PFSK-1 (cell line): ENCODE data around the gene CRISPLD2.

ENCODE experiments used
- REST ChIP-seq, 2 experiments: IDR thresholded peaks; 2 replicates each; pipeline versions ENCODE4 v1.6.1 to v1.8.0; 2011 to 2012; ENCODE audit warnings: low read depth in 2 of 2, low read length in 2 of 2, control low read depth in 1 of 2, inconsistent platforms in 1 of 2, mild to moderate bottlenecking in 1 of 2, moderate library complexity in 1 of 2; ENCODE audit not compliant: insufficient read depth in 1 of 2
- TAF1 ChIP-seq: IDR thresholded peaks from 2 replicates; pipeline ENCODE4 v1.6.1; 2012; ENCODE audit warnings: low read length, control low read depth, borderline replicate concordance; ENCODE audit not compliant: insufficient read depth

- TF ChIP-seq REST (IDR thresholded peaks at IDR 0.05; ENCODE audit: insufficient read depth in 1 of 2, low read depth in 2 of 2, low read length in 2 of 2) (no peak), TAF1 (no peak)
Measured at GRCh38 chr16:84911486-84912216, 91.9 kb downstream of the CRISPLD2 start.
